Measurements from ENCODE around the gene P2RX2. TPM values are rescaled to one million over a fixed set of nuclear protein-coding genes. Genes with fewer than 3 reads are reported as not detected.

The P2RX2 gene
- total RNA-seq, 2 experiments from 2014 or later, result not detected

- Mint-ChIP-seq H3K4me3 (no peak overlapping the region), H3K4me1 (ENCODE audit: low read depth) (peaks cover 7% of the 10 kb centered on the region), H3K9me3 (peaks cover 5% of the 10 kb centered on the region), H3K27ac (no peak overlapping the region), H3K36me3 (ENCODE audit: low read depth) (peaks cover 4% of the 10 kb centered on the region), H3K27me3 (ENCODE audit: low read depth) (peaks cover 24% of the 10 kb centered on the region)
- CTCF ChIA-PET, result no interaction called here
- DNase-seq, result no peak
- intact Hi-C loops (cut with micrococcal nuclease), result no loop called here
Measured at GRCh38 chr12:132620113-132620898, 1.7 kb downstream of the P2RX2 start.

- CTCF ChIA-PET, result no interaction called here
- no peak for DNase-seq
- intact Hi-C loops (cut with micrococcal nuclease), result no loop called here
- peaks cover 19% of the 10 kb centered on the region for H3K27me3 Mint-ChIP-seq (ENCODE audit: low read depth)
- H3K4me1 Mint-ChIP-seq (ENCODE audit: low read depth), result peaks cover 7% of the 10 kb centered on the region
- peaks cover 7% of the 10 kb centered on the region for H3K36me3 Mint-ChIP-seq (ENCODE audit: low read depth)
- no peak overlapping the region for H3K27ac Mint-ChIP-seq
- H3K9me3 Mint-ChIP-seq, result peaks cover 5% of the 10 kb centered on the region
- no peak overlapping the region for H3K4me3 Mint-ChIP-seq
Measured at GRCh38 chr12:132620899-132621656, 2.5 kb downstream of the P2RX2 start.

GRCh38 chr12:132621657-132622435 lies 3.3 kb downstream of the P2RX2 start:
- DNase-seq, result no peak
- CTCF ChIA-PET, result no interaction called here
- Mint-ChIP-seq H3K27ac (no peak overlapping the region), H3K36me3 (ENCODE audit: low read depth) (peaks cover 7% of the 10 kb centered on the region), H3K9me3 (peaks cover 2% of the 10 kb centered on the region), H3K4me1 (ENCODE audit: low read depth) (peaks cover 7% of the 10 kb centered on the region), H3K4me3 (no peak overlapping the region), H3K27me3 (ENCODE audit: low read depth) (peaks cover 14% of the 10 kb centered on the region)
- intact Hi-C loops (cut with micrococcal nuclease), result no loop called here

- peaks cover 7% of the 10 kb centered on the region for H3K36me3 Mint-ChIP-seq (ENCODE audit: low read depth)
- H3K27me3 Mint-ChIP-seq (ENCODE audit: low read depth), result peaks cover 9% of the 10 kb centered on the region
- intact Hi-C loops (cut with micrococcal nuclease), result no loop called here
- no peak overlapping the region for H3K27ac Mint-ChIP-seq
- H3K4me1 Mint-ChIP-seq (ENCODE audit: low read depth), result peaks cover 6% of the 10 kb centered on the region
- DNase-seq, result no peak
- H3K9me3 Mint-ChIP-seq, result no peaks in the 10 kb centered on the region
- H3K4me3 Mint-ChIP-seq, result no peak overlapping the region
- CTCF ChIA-PET, result interaction anchor here (1.0 kb wide), 1 partner anchor 8 kb away, joined by 3 read pairs; no protein-coding TSS in a partner anchor
Measured at GRCh38 chr12:132622437-132623071, 4.0 kb downstream of the P2RX2 start.

GRCh38 chr12:132623072-132623869 lies 4.7 kb downstream of the P2RX2 start:
- intact Hi-C loops (cut with micrococcal nuclease), result no loop called here
- Mint-ChIP-seq H3K4me1 (ENCODE audit: low read depth) (peaks cover 1% of the 10 kb centered on the region), H3K27ac (peak overlapping the region; percentile 18), H3K9me3 (no peaks in the 10 kb centered on the region), H3K27me3 (ENCODE audit: low read depth) (peaks cover 2% of the 10 kb centered on the region), H3K36me3 (ENCODE audit: low read depth) (peaks cover 10% of the 10 kb centered on the region), H3K4me3 (no peak overlapping the region)
- CTCF ChIA-PET, result interaction anchor here (1.0 kb wide), 1 partner anchor 8 kb away, joined by 3 read pairs; no protein-coding TSS in a partner anchor
- DNase-seq, result no peak

GRCh38 chr12:132624186-132624855 lies 5.7 kb downstream of the P2RX2 start:
- Mint-ChIP-seq H3K4me3 (no peak overlapping the region), H3K27me3 (ENCODE audit: low read depth) (peaks cover 2% of the 10 kb centered on the region), H3K27ac (no peak overlapping the region), H3K4me1 (ENCODE audit: low read depth) (peaks cover 1% of the 10 kb centered on the region), H3K9me3 (no peaks in the 10 kb centered on the region), H3K36me3 (ENCODE audit: low read depth) (peaks cover 12% of the 10 kb centered on the region)
- intact Hi-C loops (cut with micrococcal nuclease), result no loop called here
- CTCF ChIA-PET, result no interaction called here
- no peak for DNase-seq

- intact Hi-C loops (cut with micrococcal nuclease), result no loop called here
- CTCF ChIA-PET, result interaction anchor here (1.0 kb wide), 1 partner anchor 64 kb away, joined by 3 read pairs; no protein-coding TSS in a partner anchor
- no peak overlapping the region for H3K27ac Mint-ChIP-seq
- no peak for DNase-seq
- no peak overlapping the region for H3K4me3 Mint-ChIP-seq
- no peaks in the 10 kb centered on the region for H3K9me3 Mint-ChIP-seq
- peaks cover 19% of the 10 kb centered on the region for H3K36me3 Mint-ChIP-seq (ENCODE audit: low read depth)
- H3K4me1 Mint-ChIP-seq (ENCODE audit: low read depth), result peaks cover 1% of the 10 kb centered on the region
- H3K27me3 Mint-ChIP-seq (ENCODE audit: low read depth), result peaks cover 2% of the 10 kb centered on the region
Measured at GRCh38 chr12:132624910-132625630, 6.5 kb downstream of the P2RX2 start.

- Mint-ChIP-seq H3K36me3 (ENCODE audit: low read depth) (peaks cover 23% of the 10 kb centered on the region), H3K27ac (no peak overlapping the region), H3K4me3 (no peak overlapping the region), H3K4me1 (ENCODE audit: low read depth) (peaks cover 1% of the 10 kb centered on the region), H3K9me3 (no peaks in the 10 kb centered on the region), H3K27me3 (ENCODE audit: low read depth) (peaks cover 1% of the 10 kb centered on the region)
- CTCF ChIA-PET, result interaction anchor here (1.0 kb wide), 1 partner anchor 65 kb away, joined by 3 read pairs; no protein-coding TSS in a partner anchor
- DNase-seq, result no peak
- intact Hi-C loops (cut with micrococcal nuclease), result no loop called here
Measured at GRCh38 chr12:132625731-132626430, 7.3 kb downstream of the P2RX2 start.

GRCh38 chr12:132629330-132629729 lies 10.8 kb downstream of the P2RX2 start:
- intact Hi-C loops (cut with micrococcal nuclease), result no loop called here
- no peaks in the 10 kb centered on the region for H3K4me1 Mint-ChIP-seq (ENCODE audit: low read depth)
- no peak overlapping the region for H3K27ac Mint-ChIP-seq
- H3K27me3 Mint-ChIP-seq (ENCODE audit: low read depth), result no peaks in the 10 kb centered on the region
- H3K4me3 Mint-ChIP-seq, result no peak overlapping the region
- peaks cover 43% of the 10 kb centered on the region for H3K36me3 Mint-ChIP-seq (ENCODE audit: low read depth)
- H3K9me3 Mint-ChIP-seq, result no peaks in the 10 kb centered on the region
- CTCF ChIA-PET, result interaction anchor here (1.7 kb wide), 1 partner anchor 9 kb away, joined by 4 read pairs; no protein-coding TSS in a partner anchor
- no peak for DNase-seq

- intact Hi-C loops (cut with micrococcal nuclease), result no loop called here
Measured at GRCh38 chr12:132630672-132631071, 12.1 kb downstream of the P2RX2 start.

More at GRCh38 chr12:132630672-132631071, 12.1 kb downstream of the P2RX2 start:
- H3K36me3 Mint-ChIP-seq (ENCODE audit: low read depth), result peaks cover 51% of the 10 kb centered on the region
- no peak for DNase-seq
- CTCF ChIA-PET, result interaction anchor here (1.7 to 2.8 kb wide), 2 partner anchors 8 to 16 kb away, joined by 4 to 6 read pairs; no protein-coding TSS in a partner anchor
- no peak overlapping the region for H3K27ac Mint-ChIP-seq
- H3K4me3 Mint-ChIP-seq, result no peak overlapping the region
- no peaks in the 10 kb centered on the region for H3K4me1 Mint-ChIP-seq (ENCODE audit: low read depth)
- no peaks in the 10 kb centered on the region for H3K9me3 Mint-ChIP-seq
- no peaks in the 10 kb centered on the region for H3K27me3 Mint-ChIP-seq (ENCODE audit: low read depth)

Measured in activated naive CD4-positive, alpha-beta T cell treated with anti-CD3 and anti-CD28 coated beads for 36 hours (primary cell).